HG02642 (cell line): ENCODE results near the gene PPP1R3E.

Experiments
- ATAC-seq: cut with Tn5 transposase; IDR thresholded peaks from one replicate; pipeline ENCODE4 v1.9.1; 2021; ENCODE audit warnings: mild to moderate bottlenecking; ENCODE audit not compliant: unreplicated experiment, poor library complexity

The PPP1R3E gene

DNA sequence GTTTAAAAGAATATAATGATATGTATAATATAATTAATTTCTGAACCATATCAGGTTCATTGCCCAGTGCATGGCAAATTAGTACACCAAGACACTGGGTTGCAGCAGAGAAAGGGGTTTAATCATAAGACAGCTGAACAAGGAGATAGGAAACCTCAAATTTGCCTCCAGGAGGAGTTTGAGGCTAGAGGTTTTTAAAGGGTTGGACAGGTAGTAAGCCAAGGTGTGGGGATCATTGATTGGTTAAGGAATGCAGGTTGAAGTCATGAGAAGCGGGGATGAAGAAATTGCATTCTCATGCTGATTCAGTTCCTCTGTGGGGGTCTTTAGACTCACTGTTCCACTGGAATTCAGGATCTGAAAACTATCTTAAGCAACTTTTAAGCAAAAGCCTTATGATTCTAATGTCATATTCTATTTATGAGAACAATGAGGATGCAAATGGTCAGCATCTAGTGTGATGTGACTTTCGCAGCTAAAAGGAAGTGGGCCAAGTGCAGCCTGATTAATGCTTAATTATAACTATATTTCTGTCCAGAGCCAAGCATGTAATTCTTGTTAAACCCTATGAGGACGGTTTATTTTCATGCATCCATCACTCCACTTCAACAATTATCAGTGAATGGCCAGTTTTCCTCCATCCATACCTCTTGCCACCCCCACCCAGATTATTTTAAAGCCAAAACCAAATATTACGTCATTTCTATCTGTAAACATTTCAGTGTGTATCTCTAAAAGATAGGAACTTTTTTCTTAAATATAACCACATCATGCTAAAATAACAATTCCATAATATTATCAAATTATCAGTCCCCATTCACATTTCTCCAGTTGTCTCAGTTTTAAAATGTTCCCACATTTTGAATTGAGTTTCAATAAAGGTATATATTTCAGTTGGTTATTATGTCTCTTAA is 50.0 kb downstream of the PPP1R3E start:
- no peak for ATAC-seq

DNA sequence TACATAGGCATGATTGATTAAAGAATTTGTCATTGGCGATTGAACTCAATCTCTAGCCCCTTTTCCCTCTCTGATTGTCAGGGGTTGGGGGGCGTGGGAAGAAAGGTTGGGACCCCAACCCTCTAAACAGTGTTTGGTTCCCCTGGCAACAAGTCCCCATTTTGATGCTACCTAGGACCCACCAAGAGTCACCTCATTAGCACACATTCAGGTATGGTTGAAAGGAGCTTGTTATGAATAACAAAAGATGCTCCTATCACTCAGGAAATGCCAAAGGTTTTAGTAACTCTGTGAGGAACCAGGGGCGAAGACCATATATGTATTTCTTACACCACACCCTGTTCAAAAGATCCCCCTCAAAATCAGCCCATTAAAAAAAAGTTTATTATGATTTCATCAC is 50.7 kb downstream of the PPP1R3E start:
- ATAC-seq = no peak

DNA sequence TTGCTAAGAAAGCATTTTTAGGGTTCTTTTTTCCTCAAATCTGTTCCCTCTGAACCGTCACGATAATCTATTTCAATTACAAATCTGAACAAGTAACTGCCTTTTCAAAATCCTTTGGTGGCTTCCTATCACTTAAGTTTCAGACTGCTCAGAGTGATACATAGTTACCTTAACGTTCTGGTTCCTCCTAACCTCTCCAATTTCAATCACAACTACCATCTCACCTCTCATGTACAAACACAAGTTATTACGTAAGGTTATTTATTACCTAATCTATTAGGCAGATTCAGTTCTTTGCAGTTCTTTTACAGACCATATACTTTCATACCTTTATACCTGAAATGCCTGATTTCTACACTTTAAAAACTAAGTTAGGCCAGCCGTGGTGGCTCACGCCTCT is 52.8 kb downstream of the PPP1R3E start:
- no peak for ATAC-seq

- no peak for ATAC-seq
Measured at GRCh38 chr14:23248601-23249000, 54.1 kb downstream of the PPP1R3E start.
